Fibroblast of upper back skin (primary cell): Measurements from ENCODE around the gene HDAC9.

Experiments
- DNase-seq: peaks from one replicate; pipeline ENCODE4 v3.0.0-alpha.2; 2013

HDAC9 gene

GRCh38 chr7:18494821-18495408, 634 bp upstream of the HDAC9 start:
- peak; percentile 31 for DNase-seq

GRCh38 chr7:18496341-18496700, 772 bp downstream of the HDAC9 start:
- no peak for DNase-seq

- no peak for DNase-seq
Measured at GRCh38 chr7:18497082-18497481, 1.5 kb downstream of the HDAC9 start.

- no peak for DNase-seq
Measured at GRCh38 chr7:18497800-18498199, 2.3 kb downstream of the HDAC9 start.

GRCh38 chr7:18498341-18498740, 2.8 kb downstream of the HDAC9 start:
- no peak for DNase-seq

- DNase-seq, result no peak
Measured at GRCh38 chr7:18499407-18500177, 4.0 kb downstream of the HDAC9 start.

GRCh38 chr7:18503126-18503866, 7.7 kb downstream of the HDAC9 start:
- DNase-seq, result no peak

GRCh38 chr7:18504965-18505364, 9.4 kb downstream of the HDAC9 start:
- no peak for DNase-seq

GRCh38 chr7:18505870-18506460, 10.4 kb downstream of the HDAC9 start:
- DNase-seq, result peak; percentile 64

- DNase-seq, result peak; percentile 96
Measured at GRCh38 chr7:18508443-18509427, 13.2 kb downstream of the HDAC9 start.

GRCh38 chr7:18509481-18509880, 13.9 kb downstream of the HDAC9 start:
- DNase-seq, result no peak

GRCh38 chr7:18511351-18512140, 16.0 kb downstream of the HDAC9 start:
- peak; percentile 41 for DNase-seq

GRCh38 chr7:18513343-18513742, 17.8 kb downstream of the HDAC9 start:
- no peak for DNase-seq

GRCh38 chr7:18515067-18515466, 19.5 kb downstream of the HDAC9 start:
- peak; percentile 82 for DNase-seq

- DNase-seq, result no peak
Measured at GRCh38 chr7:18517646-18518045, 22.1 kb downstream of the HDAC9 start.

GRCh38 chr7:18518555-18518954, 23.0 kb downstream of the HDAC9 start:
- no peak for DNase-seq

GRCh38 chr7:18520450-18521235, 25.1 kb downstream of the HDAC9 start:
- peak; percentile 77 for DNase-seq

GRCh38 chr7:18521236-18521589, 25.7 kb downstream of the HDAC9 start:
- no peak for DNase-seq

- DNase-seq, result no peak
Measured at GRCh38 chr7:18521945-18522566, 26.5 kb downstream of the HDAC9 start.

GRCh38 chr7:18524248-18524647, 28.7 kb downstream of the HDAC9 start:
- DNase-seq, result no peak
